ENCODE data around the gene NPRL2. TPM values are rescaled to one million over a fixed set of nuclear protein-coding genes. Genes with fewer than 3 reads are reported as not detected.

NPRL2 gene
- total and polyA plus RNA-seq, 2 donors (not counting 1 experiment from before 2014, with no cell fraction given): 21.4 to 27.2 TPM

GRCh38 chr3:50324351-50325112 is 26.0 kb downstream of the NPRL2 start:
- no peak overlapping the region for H3K4me2 ChIP-seq (ENCODE audit: extremely low read depth, insufficient read depth, low read length)
- H4K20me1 ChIP-seq (ENCODE audit: control insufficient read depth, extremely low read depth, insufficient read depth, low read length): no peaks in the 10 kb centered on the region
- no peak overlapping the region for H2AFZ ChIP-seq (ENCODE audit: low read length)
- H3K9ac ChIP-seq (ENCODE audit: insufficient read depth, low read length): no peak overlapping the region
- TF ChIP-seq EZH2 (IDR thresholded peaks at IDR 0.05; ENCODE audit: low read length, missing control alignments): no peak
- TF ChIP-seq, protein P1, sequence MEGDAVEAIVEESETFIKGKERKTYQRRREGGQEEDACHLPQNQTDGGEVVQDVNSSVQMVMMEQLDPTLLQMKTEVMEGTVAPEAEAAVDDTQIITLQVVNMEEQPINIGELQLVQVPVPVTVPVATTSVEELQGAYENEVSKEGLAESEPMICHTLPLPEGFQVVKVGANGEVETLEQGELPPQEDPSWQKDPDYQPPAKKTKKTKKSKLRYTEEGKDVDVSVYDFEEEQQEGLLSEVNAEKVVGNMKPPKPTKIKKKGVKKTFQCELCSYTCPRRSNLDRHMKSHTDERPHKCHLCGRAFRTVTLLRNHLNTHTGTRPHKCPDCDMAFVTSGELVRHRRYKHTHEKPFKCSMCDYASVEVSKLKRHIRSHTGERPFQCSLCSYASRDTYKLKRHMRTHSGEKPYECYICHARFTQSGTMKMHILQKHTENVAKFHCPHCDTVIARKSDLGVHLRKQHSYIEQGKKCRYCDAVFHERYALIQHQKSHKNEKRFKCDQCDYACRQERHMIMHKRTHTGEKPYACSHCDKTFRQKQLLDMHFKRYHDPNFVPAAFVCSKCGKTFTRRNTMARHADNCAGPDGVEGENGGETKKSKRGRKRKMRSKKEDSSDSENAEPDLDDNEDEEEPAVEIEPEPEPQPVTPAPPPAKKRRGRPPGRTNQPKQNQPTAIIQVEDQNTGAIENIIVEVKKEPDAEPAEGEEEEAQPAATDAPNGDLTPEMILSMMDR (conservative IDR thresholded peaks at IDR 0.05 in 1 of 2, IDR thresholded peaks at IDR 0.05 in 1 of 2; ENCODE audit: low read depth in 1 of 2, low read length in 2 of 2): peak; percentile 80 to 94
- peaks cover 23% of the 10 kb centered on the region for H3K79me2 ChIP-seq (ENCODE audit: control insufficient read depth, insufficient read depth, low read length)
- no peaks in the 10 kb centered on the region for H3K27me3 ChIP-seq (ENCODE audit: control insufficient read depth, insufficient read depth, low read length)
- DNase-seq (ENCODE audit: low read depth in 2 of 2): peak; percentile 52 to 66
- no peaks in the 10 kb centered on the region for H3K9me3 ChIP-seq (ENCODE audit: control insufficient read depth, insufficient read depth, low read depth, low read length)
- H3K36me3 ChIP-seq (ENCODE audit: control insufficient read depth, insufficient read depth, low read length): peaks cover 3% of the 10 kb centered on the region
- H3K4me3 ChIP-seq (replicated peaks in 1 of 4; ENCODE audit: control extremely low read depth in 1 of 4, insufficient read depth in 1 of 4, low read depth in 3 of 4, low read length in 4 of 4): no peak overlapping the region
- H3K4me1 ChIP-seq (ENCODE audit: control insufficient read depth, extremely low read depth, insufficient read depth, low read length): peaks cover 10% of the 10 kb centered on the region
- H3K27ac ChIP-seq (ENCODE audit: insufficient read depth, low read length): no peak overlapping the region

GRCh38 chr3:50323614-50324199 is 26.9 kb downstream of the NPRL2 start:
- H3K27ac ChIP-seq (ENCODE audit: insufficient read depth, low read length): no peak overlapping the region
- H3K36me3 ChIP-seq (ENCODE audit: control insufficient read depth, insufficient read depth, low read length): peaks cover 8% of the 10 kb centered on the region
- no peak overlapping the region for H2AFZ ChIP-seq (ENCODE audit: low read length)
- H3K27me3 ChIP-seq (ENCODE audit: control insufficient read depth, insufficient read depth, low read length): no peaks in the 10 kb centered on the region
- H3K4me1 ChIP-seq (ENCODE audit: control insufficient read depth, extremely low read depth, insufficient read depth, low read length): peaks cover 10% of the 10 kb centered on the region
- no peak overlapping the region for H3K9ac ChIP-seq (ENCODE audit: insufficient read depth, low read length)
- H3K79me2 ChIP-seq (ENCODE audit: control insufficient read depth, insufficient read depth, low read length): peaks cover 31% of the 10 kb centered on the region
- H3K4me2 ChIP-seq (ENCODE audit: extremely low read depth, insufficient read depth, low read length): no peak overlapping the region
- DNase-seq (ENCODE audit: low read depth in 2 of 2): no peak
- H3K4me3 ChIP-seq (replicated peaks in 1 of 4; ENCODE audit: control extremely low read depth in 1 of 4, insufficient read depth in 1 of 4, low read depth in 3 of 4, low read length in 4 of 4): no peak overlapping the region
- TF ChIP-seq, protein P1 (conservative IDR thresholded peaks at IDR 0.05 in 1 of 2, IDR thresholded peaks at IDR 0.05 in 1 of 2; ENCODE audit: low read depth in 1 of 2, low read length in 2 of 2): no peak
- TF ChIP-seq EZH2 (IDR thresholded peaks at IDR 0.05; ENCODE audit: low read length, missing control alignments): no peak
- H3K9me3 ChIP-seq (ENCODE audit: control insufficient read depth, insufficient read depth, low read depth, low read length): no peaks in the 10 kb centered on the region
- no peaks in the 10 kb centered on the region for H4K20me1 ChIP-seq (ENCODE audit: control insufficient read depth, extremely low read depth, insufficient read depth, low read length)

DNA sequence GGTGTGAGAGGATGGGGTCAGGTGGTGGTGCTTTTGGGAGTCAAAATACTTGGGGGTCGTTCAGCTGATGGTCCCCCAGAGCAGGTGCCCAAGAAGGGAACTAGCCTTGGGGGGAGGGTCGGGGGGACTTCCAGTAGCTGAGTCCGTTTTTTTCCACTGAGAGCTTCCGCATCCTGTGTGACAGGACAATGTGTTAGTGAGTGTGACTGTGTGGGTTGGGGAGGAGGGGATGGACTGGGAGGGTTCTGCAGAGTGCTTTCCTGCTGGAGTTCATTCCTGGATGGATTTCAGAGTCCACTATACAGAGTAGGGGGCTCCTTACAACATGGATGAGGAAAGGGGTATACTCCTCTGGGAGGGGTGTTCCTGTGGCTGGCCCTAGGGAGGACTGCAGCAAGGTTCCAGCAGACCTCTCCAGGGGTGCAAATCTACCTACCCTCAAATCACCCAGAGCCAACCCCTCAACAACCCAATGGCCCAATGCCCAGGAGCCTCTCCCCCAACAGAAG is 27.4 kb downstream of the NPRL2 start:
- H3K4me2 ChIP-seq (ENCODE audit: extremely low read depth, insufficient read depth, low read length): no peak overlapping the region
- peaks cover 34% of the 10 kb centered on the region for H3K79me2 ChIP-seq (ENCODE audit: control insufficient read depth, insufficient read depth, low read length)
- TF ChIP-seq EZH2 (IDR thresholded peaks at IDR 0.05; ENCODE audit: low read length, missing control alignments): no peak
- TF ChIP-seq, protein P1 (conservative IDR thresholded peaks at IDR 0.05 in 1 of 2, IDR thresholded peaks at IDR 0.05 in 1 of 2; ENCODE audit: low read depth in 1 of 2, low read length in 2 of 2): no peak
- H3K36me3 ChIP-seq (ENCODE audit: control insufficient read depth, insufficient read depth, low read length): peaks cover 14% of the 10 kb centered on the region
- no peaks in the 10 kb centered on the region for H3K27me3 ChIP-seq (ENCODE audit: control insufficient read depth, insufficient read depth, low read length)
- DNase-seq (ENCODE audit: low read depth in 2 of 2): no peak
- H3K27ac ChIP-seq (ENCODE audit: insufficient read depth, low read length): no peak overlapping the region
- H3K4me3 ChIP-seq (replicated peaks in 1 of 4; ENCODE audit: control extremely low read depth in 1 of 4, insufficient read depth in 1 of 4, low read depth in 3 of 4, low read length in 4 of 4): no peak overlapping the region
- H3K4me1 ChIP-seq (ENCODE audit: control insufficient read depth, extremely low read depth, insufficient read depth, low read length): peaks cover 8% of the 10 kb centered on the region
- H3K9ac ChIP-seq (ENCODE audit: insufficient read depth, low read length): no peak overlapping the region
- no peaks in the 10 kb centered on the region for H4K20me1 ChIP-seq (ENCODE audit: control insufficient read depth, extremely low read depth, insufficient read depth, low read length)
- no peaks in the 10 kb centered on the region for H3K9me3 ChIP-seq (ENCODE audit: control insufficient read depth, insufficient read depth, low read depth, low read length)
- no peak overlapping the region for H2AFZ ChIP-seq (ENCODE audit: low read length)
